ENCODE data around the gene RBSN.

GRCh38 chr3:15051531-15051930, 47.4 kb downstream of the RBSN start:
- TF ChIP-seq CTCF (IDR thresholded peaks at IDR 0.05) (peak in 3 of 5 experiments; percentile 23 to 43 (median 31)), POLR2A (IDR thresholded peaks at IDR 0.05) (no peak), EP300 (IDR thresholded peaks at IDR 0.05) (no peak)

All from tibial nerve (tissue), 4 donors.